OCI-LY1 (cell line): Measurements from ENCODE around the gene DIPK1C.

Source experiments
- H2AFZ ChIP-seq: fragments of 200-600 bp; sonication (generic), shearing (Covaris generic); 2 replicates; pipeline ENCODE4 v1.6.0; 2014; ENCODE audit warnings: antibody characterized with exemption, mild to moderate bottlenecking, low read length
- H3F3A ChIP-seq: fragments of 200-600 bp; sonication (generic), shearing (Covaris generic); 2 replicates; pipeline ENCODE4 v1.6.0; 2014; ENCODE audit warnings: mild to moderate bottlenecking, antibody characterized with exemption, low read length, moderate library complexity; ENCODE audit not compliant: insufficient read depth
- H3K27ac ChIP-seq: fragments of 200-600 bp; sonication (generic); 2 replicates; pipeline ENCODE4 v1.5.1; 2014; ENCODE audit warnings: low read length, mixed run types, mild to moderate bottlenecking, low read depth; ENCODE audit not compliant: poor library complexity, severe bottlenecking
- H3K27me3 ChIP-seq: fragments of 200-600 bp; sonication (generic); 2 replicates; pipeline ENCODE4 v1.6.0; 2014; ENCODE audit warnings: antibody characterized with exemption, mild to moderate bottlenecking, low read length, moderate library complexity; ENCODE audit not compliant: insufficient read depth
- H3K36me3 ChIP-seq: fragments of 200-600 bp; sonication (generic); 2 replicates; pipeline ENCODE4 v1.6.1; 2014; ENCODE audit warnings: mild to moderate bottlenecking, antibody characterized with exemption, low read length, moderate library complexity, mixed read lengths; ENCODE audit not compliant: insufficient read depth
- H3K4me1 ChIP-seq: fragments of 200-600 bp; sonication (generic); 2 replicates; pipeline ENCODE4 v1.5.1; 2014; ENCODE audit warnings: mild to moderate bottlenecking, low read length, moderate library complexity; ENCODE audit not compliant: insufficient read depth, severe bottlenecking
- H3K4me2 ChIP-seq: fragments of 200-600 bp; sonication (generic), shearing (Covaris generic); 2 replicates; pipeline ENCODE4 v1.6.1; 2014; ENCODE audit warnings: low read length
- H3K4me3 ChIP-seq: fragments of 200-600 bp; sonication (generic); 2 replicates; pipeline ENCODE4 v1.5.1; 2014; ENCODE audit warnings: low read length, low read depth, mild to moderate bottlenecking, mixed read lengths; ENCODE audit not compliant: poor library complexity, severe bottlenecking
- H3K79me2 ChIP-seq: fragments of 200-600 bp; shearing (Covaris generic); 2 replicates; pipeline ENCODE4 v1.6.1; 2016; ENCODE audit warnings: mixed run types, low read length, mixed read lengths; ENCODE audit not compliant: insufficient read depth
- H3K9ac ChIP-seq: fragments of 200-600 bp; sonication (generic), shearing (Covaris generic); 2 replicates; pipeline ENCODE4 v1.6.1; 2014; ENCODE audit warnings: mild to moderate bottlenecking, low read length, mixed read lengths
- H3K9me2 ChIP-seq: fragments of 200-600 bp; sonication (generic), shearing (Covaris generic); 2 replicates; pipeline ENCODE4 v1.6.1; 2014; ENCODE audit warnings: low read depth, mild to moderate bottlenecking, low read length, mixed read lengths
- H3K9me3 ChIP-seq: fragments of 200-600 bp; shearing (Covaris generic); 2 replicates; pipeline ENCODE4 v1.6.1; 2014; ENCODE audit warnings: low read length, mixed read lengths
- H4K20me1 ChIP-seq: fragments of 200-600 bp; sonication (generic), shearing (Covaris generic); 2 replicates; pipeline ENCODE4 v1.6.0; 2016; ENCODE audit warnings: mild to moderate bottlenecking, low read length; ENCODE audit not compliant: insufficient read depth
- CTCF ChIP-seq: fragments of 200-600 bp; sonication (generic), shearing (Covaris generic); IDR thresholded peaks from 2 replicates; pipeline ENCODE4 v1.5.1; 2017; ENCODE audit warnings: mild to moderate bottlenecking, antibody characterized with exemption, low read length, moderate library complexity, mixed read lengths
- EZH2 ChIP-seq: fragments of 200-600 bp; sonication (generic), shearing (Covaris generic); IDR thresholded peaks from 2 replicates; pipeline ENCODE4 v1.8.0; 2017; ENCODE audit warnings: borderline replicate concordance, mixed run types, mild to moderate bottlenecking, antibody characterized with exemption, low read length, moderate library complexity, mixed read lengths

The DIPK1C gene

GRCh38 chr18:74497324-74497676 is 40.2 kb upstream of the DIPK1C start:
- Histone ChIP-seq H3K4me1 (peaks cover 50% of the 10 kb centered on the region), H3K79me2 (peaks cover 6% of the 10 kb centered on the region; the same call in 1 of the 2 replicates), H3F3A (0 out of 2 replicates have a peak, but pooled peaks cover 10% of the 10 kb centered on the region), H2AFZ (no peak overlapping the region), H3K9ac (peak overlapping the region; percentile 79), H3K27ac (peak overlapping the region; percentile 95), H3K4me3 (peak overlapping the region; percentile 87), H3K27me3 (no peaks in the 10 kb centered on the region; the same call in 1 of the 2 replicates), H3K4me2 (peak overlapping the region; percentile 87), H3K9me3 (no peaks in the 10 kb centered on the region), H3K36me3 (peaks cover 14% of the 10 kb centered on the region; the same call in 1 of the 2 replicates), H3K9me2 (no peaks in the 10 kb centered on the region), H4K20me1 (no peaks in the 10 kb centered on the region)
- TF ChIP-seq EZH2 (no peak), CTCF (no peak)

- Histone ChIP-seq H3K79me2 (peaks cover 6% of the 10 kb centered on the region; the same call in 1 of the 2 replicates), H3K27ac (peak overlapping the region; percentile 95)
These were observed 39.6 kb upstream of the DIPK1C start for GRCh38 chr18:74496508-74497323.

More at GRCh38 chr18:74496508-74497323, 39.6 kb upstream of the DIPK1C start:
- TF ChIP-seq EZH2 (no peak), CTCF (no peak)
- peak overlapping the region; percentile 79 for H3K9ac ChIP-seq
- peaks cover 8% of the 10 kb centered on the region; the same call in 1 of the 2 replicates for H3K36me3 ChIP-seq
- no peaks in the 10 kb centered on the region for H4K20me1 ChIP-seq
- 0 out of 2 replicates have a peak, but pooled peaks cover 10% of the 10 kb centered on the region for H3F3A ChIP-seq
- H3K27me3 ChIP-seq: no peaks in the 10 kb centered on the region; the same call in 1 of the 2 replicates
- peak overlapping the region; percentile 87 for H3K4me2 ChIP-seq
- H2AFZ ChIP-seq: no peak overlapping the region
- H3K4me1 ChIP-seq: peaks cover 47% of the 10 kb centered on the region
- no peaks in the 10 kb centered on the region for H3K9me3 ChIP-seq
- peak overlapping the region; percentile 87 for H3K4me3 ChIP-seq
- no peaks in the 10 kb centered on the region for H3K9me2 ChIP-seq
